Nephron progenitor cell (in vitro differentiated cells): ENCODE results near the gene MUC2.

ENCODE experiments used
- DNase-seq: peaks from one replicate; pipeline ENCODE4 v3.0.0; 2021
- H3K27ac Mint-ChIP-seq: 2 replicates; pipeline ENCODE4 v1.8.0; 2021; ENCODE audit warnings: mild to moderate bottlenecking, moderate library complexity, mixed read lengths
- H3K27me3 Mint-ChIP-seq: 2 replicates; pipeline ENCODE4 v1.8.0; 2021; ENCODE audit warnings: mild to moderate bottlenecking, low read depth, mixed read lengths; ENCODE audit not compliant: poor library complexity
- H3K36me3 Mint-ChIP-seq: 2 replicates; pipeline ENCODE4 v1.8.0; 2021; ENCODE audit warnings: low read depth, mixed read lengths
- H3K4me1 Mint-ChIP-seq: 2 replicates; pipeline ENCODE4 v1.8.0; 2021; ENCODE audit warnings: mixed read lengths
- H3K4me3 Mint-ChIP-seq: 2 replicates; pipeline ENCODE4 v1.8.0; 2021; ENCODE audit warnings: mild to moderate bottlenecking, moderate library complexity, mixed read lengths
- H3K9me3 Mint-ChIP-seq: 2 replicates; pipeline ENCODE4 v1.8.0; 2021; ENCODE audit warnings: mild to moderate bottlenecking, moderate library complexity, mixed read lengths
- TF ChIP-seq, protein P1 (sequence below): fragments of 200-600 bp; sonication (generic); IDR thresholded peaks from 2 replicates; pipeline ENCODE4 v1.5.0; 2021; ENCODE audit warnings: antibody characterized with exemption

MUC2 gene

DNA sequence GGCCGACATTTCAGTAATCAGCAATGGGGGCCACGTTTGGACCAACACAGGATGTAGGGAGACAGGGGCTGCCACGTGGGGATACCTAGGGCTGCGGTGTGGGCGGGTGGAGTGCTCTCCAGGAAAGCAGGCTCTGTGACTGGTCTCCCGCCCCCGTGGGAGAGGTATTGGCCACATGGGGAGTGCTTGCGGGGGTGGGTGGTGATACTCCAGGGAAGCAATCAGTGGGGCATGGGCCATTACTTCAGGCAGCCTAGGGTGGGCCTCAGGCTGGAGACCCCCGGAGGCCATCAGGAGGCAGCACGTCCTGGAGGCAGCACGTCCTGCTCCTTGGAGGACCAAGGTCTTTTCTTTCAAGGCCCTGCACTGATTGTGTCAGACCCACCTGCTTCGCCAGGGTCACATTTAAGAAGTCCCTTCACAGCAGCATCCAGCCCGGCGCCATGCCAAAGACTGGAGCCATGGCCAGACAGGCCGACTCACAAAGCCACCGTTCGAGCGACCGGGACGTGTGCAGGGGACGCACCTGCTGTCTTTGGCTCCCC is 3.0 kb upstream of the MUC2 start:
- TF ChIP-seq, protein P1, sequence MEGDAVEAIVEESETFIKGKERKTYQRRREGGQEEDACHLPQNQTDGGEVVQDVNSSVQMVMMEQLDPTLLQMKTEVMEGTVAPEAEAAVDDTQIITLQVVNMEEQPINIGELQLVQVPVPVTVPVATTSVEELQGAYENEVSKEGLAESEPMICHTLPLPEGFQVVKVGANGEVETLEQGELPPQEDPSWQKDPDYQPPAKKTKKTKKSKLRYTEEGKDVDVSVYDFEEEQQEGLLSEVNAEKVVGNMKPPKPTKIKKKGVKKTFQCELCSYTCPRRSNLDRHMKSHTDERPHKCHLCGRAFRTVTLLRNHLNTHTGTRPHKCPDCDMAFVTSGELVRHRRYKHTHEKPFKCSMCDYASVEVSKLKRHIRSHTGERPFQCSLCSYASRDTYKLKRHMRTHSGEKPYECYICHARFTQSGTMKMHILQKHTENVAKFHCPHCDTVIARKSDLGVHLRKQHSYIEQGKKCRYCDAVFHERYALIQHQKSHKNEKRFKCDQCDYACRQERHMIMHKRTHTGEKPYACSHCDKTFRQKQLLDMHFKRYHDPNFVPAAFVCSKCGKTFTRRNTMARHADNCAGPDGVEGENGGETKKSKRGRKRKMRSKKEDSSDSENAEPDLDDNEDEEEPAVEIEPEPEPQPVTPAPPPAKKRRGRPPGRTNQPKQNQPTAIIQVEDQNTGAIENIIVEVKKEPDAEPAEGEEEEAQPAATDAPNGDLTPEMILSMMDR = no peak
- peaks cover 28% of the 10 kb centered on the region for H3K27me3 Mint-ChIP-seq

DNA sequence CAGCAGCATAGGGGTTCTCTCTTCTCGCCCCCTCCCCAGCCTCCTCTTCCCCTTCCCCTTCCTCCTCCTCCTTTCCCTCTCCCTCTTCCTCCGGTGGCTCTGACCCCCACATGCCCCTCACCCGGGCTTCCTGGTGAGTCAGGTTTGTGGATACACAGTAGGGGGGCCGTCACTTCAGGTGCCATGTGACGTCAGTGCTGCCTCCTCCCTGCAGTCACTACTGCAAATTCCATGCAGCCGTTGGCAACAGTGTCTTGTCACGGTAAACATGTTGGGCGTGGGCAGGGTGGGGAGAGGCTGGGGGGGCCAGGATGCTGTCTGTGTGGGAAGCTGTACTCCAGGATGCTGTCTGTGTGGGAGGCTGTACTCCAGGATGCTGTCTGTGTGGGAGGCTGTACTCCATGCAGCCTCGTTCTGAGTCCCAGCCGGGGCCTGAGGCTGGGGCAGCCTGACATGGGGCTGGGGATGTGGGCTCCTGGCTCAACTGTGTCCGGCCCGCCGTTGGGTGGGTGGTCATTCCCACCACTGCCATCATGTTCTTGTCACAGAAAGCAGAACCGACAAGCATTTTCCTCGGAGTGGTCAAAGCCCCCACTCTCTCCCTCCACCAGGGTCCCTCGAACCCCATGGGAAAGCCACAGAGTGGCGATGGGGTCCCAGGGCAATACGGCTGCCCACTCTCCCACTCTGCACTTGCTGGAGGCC is 2.4 kb upstream of the MUC2 start:
- Mint-ChIP-seq H3K36me3 (no peaks in the 10 kb centered on the region), H3K9me3 (no peaks in the 10 kb centered on the region), H3K4me1 (peaks cover 24% of the 10 kb centered on the region), H3K4me3 (no peak overlapping the region), H3K27me3 (peaks cover 24% of the 10 kb centered on the region), H3K27ac (no peak overlapping the region)
- DNase-seq = no peak
- TF ChIP-seq, protein P1 = no peak

More for the DNA sequence above, 3.0 kb upstream of the MUC2 start:
- no peak overlapping the region for H3K4me3 Mint-ChIP-seq
- no peaks in the 10 kb centered on the region for H3K9me3 Mint-ChIP-seq
- peaks cover 24% of the 10 kb centered on the region for H3K4me1 Mint-ChIP-seq
- H3K36me3 Mint-ChIP-seq = no peaks in the 10 kb centered on the region
- no peak overlapping the region for H3K27ac Mint-ChIP-seq
- no peak for DNase-seq

DNA sequence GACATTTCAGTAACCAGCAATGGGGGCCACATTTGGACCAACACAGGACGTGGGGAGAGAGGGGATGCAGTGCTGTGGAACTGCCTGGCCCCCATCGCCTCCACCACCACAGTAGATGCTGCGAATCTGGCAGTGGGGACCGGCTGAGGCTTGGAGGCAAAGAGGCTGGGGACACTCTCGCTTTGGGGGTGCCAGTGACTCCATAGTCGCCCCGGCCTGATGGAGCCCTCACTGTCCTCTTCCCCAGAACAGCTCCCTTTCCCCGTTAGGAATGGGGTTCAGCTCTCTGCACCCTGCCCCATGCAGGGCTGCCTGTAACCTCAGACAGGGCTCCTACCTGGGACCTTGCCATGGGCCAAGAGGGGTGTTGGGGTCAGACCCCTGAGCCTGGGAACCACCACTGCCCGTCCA is 1.8 kb upstream of the MUC2 start:
- H3K36me3 Mint-ChIP-seq = no peaks in the 10 kb centered on the region
- no peak overlapping the region for H3K27ac Mint-ChIP-seq
- no peaks in the 10 kb centered on the region for H3K9me3 Mint-ChIP-seq
- TF ChIP-seq, protein P1 = no peak
- no peak overlapping the region for H3K4me3 Mint-ChIP-seq
- H3K4me1 Mint-ChIP-seq = peaks cover 24% of the 10 kb centered on the region
- DNase-seq = no peak
- H3K27me3 Mint-ChIP-seq = peaks cover 18% of the 10 kb centered on the region

DNA sequence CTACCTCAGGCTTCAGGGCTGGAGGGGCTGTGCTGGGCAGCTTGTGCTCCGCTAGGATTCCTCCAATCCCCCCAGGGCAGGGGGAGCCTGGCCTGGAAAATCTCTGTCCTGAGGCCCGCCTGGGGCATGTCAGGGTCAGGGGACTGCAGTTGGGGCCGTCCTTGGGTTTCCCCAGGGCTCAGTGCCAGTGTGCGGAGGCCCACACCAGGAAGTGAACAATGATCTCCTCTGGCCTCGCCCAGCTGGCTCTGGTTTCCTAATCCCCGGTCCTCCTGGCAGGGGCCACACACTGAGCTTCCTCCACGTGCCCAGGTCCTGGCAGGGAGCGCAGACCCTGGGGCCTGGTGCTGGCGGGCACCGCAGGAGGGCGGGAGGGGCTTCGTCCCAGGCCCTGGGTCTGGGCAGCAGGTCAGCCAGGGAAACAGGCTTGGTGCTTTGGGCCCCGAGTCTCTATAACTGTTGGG is 1.4 kb upstream of the MUC2 start:
- no peak overlapping the region for H3K4me3 Mint-ChIP-seq
- H3K4me1 Mint-ChIP-seq = peaks cover 24% of the 10 kb centered on the region
- no peaks in the 10 kb centered on the region for H3K36me3 Mint-ChIP-seq
- H3K27ac Mint-ChIP-seq = no peak overlapping the region
- H3K9me3 Mint-ChIP-seq = no peaks in the 10 kb centered on the region
- peaks cover 15% of the 10 kb centered on the region for H3K27me3 Mint-ChIP-seq
- TF ChIP-seq, protein P1 = no peak
- DNase-seq = no peak

DNA sequence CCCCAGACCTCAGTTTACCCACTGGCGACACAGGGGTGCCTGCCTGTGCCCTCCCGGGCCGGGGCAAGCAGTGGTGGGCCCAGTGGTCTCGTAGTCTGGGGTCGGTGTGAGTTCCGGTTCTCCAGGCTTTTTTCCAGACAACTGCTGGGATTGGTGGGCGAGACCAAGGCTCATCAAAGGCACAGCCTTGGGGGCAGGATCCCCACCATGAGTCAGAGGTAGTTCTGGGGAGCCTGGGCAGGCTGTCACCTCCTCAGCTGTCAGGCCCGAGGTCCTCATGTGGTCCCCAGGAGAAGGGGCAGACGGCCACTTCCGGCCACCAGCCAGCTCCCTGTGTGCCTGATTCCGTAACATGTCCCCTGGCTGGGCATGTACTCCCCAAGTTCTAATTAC is 827 bp upstream of the MUC2 start:
- Mint-ChIP-seq H3K4me1 (peaks cover 24% of the 10 kb centered on the region), H3K9me3 (no peaks in the 10 kb centered on the region), H3K36me3 (no peaks in the 10 kb centered on the region), H3K27ac (no peak overlapping the region), H3K4me3 (no peak overlapping the region), H3K27me3 (peaks cover 13% of the 10 kb centered on the region)
- DNase-seq = no peak
- TF ChIP-seq, protein P1 = no peak
